ENCODE results near the gene TMEM51.
A peak's percentile ranks its signal among the peaks of the same experiment; 100 is the strongest.

Gene TMEM51, protein sequence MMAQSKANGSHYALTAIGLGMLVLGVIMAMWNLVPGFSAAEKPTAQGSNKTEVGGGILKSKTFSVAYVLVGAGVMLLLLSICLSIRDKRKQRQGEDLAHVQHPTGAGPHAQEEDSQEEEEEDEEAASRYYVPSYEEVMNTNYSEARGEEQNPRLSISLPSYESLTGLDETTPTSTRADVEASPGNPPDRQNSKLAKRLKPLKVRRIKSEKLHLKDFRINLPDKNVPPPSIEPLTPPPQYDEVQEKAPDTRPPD

DNA sequence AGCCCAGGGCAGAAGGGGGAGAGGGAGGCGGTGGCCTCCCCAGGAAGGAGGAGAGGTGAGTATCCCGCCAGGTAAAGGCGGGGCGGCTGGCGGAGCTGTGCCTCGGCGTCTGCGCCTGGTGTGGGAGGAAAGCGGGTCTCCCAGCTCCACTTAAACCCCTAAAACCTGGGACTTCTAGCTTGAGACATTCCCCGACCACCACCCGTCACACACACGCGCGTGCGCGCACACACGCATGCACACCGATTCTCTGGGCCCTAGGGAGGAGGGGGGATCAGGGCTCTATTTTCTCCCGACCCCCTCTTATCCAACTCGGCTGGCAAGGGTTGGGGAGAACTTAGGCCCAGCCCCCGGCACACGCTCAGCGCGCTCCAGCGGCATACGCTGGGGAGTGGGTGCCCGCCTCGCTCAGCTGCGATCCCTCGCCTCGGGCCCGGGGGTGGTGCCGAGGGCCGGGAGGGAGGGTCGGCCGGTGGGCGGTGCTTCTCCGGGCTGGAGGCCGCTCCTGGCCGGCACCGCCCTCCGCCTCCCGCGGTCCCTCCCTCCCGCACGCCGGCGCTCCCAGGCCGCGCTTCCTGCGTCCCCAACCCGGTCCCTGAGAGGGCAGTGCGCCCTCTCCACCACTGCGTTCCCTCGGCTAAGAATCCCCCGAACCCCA lies at the start of gene TMEM51:
Gene TMEM51 (plus strand): TSS at position 564 of the 658 bp plus-strand sequence. CDS start 61,341 bp downstream, outside the sequence.
- peak within 1 kb of the TSS; percentile 81 for H3K4me3 ChIP-seq (ENCODE audit: low read depth, low read length)
- H3K36me3 ChIP-seq (ENCODE audit: insufficient read depth, low read length) = no peaks in the 10 kb centered on the region
- H3K27ac ChIP-seq (ENCODE audit: low read depth, low read length) = no peak within 1 kb of the TSS; the same call in 1 of the 2 replicates
- H2AFZ ChIP-seq (ENCODE audit: low read length, unreplicated experiment) = peak within 1 kb of the TSS; percentile 61
- peaks cover 30% of the 10 kb centered on the region for H3K79me2 ChIP-seq (ENCODE audit: control insufficient read depth, insufficient read depth, low read length, unreplicated experiment)
- peaks cover 11% of the 10 kb centered on the region for H3K4me1 ChIP-seq (ENCODE audit: control insufficient read depth, insufficient read depth, low read length, unreplicated experiment)
- peaks cover 27% of the 10 kb centered on the region for H3K27me3 ChIP-seq (ENCODE audit: insufficient read depth, low read length)

DNA sequence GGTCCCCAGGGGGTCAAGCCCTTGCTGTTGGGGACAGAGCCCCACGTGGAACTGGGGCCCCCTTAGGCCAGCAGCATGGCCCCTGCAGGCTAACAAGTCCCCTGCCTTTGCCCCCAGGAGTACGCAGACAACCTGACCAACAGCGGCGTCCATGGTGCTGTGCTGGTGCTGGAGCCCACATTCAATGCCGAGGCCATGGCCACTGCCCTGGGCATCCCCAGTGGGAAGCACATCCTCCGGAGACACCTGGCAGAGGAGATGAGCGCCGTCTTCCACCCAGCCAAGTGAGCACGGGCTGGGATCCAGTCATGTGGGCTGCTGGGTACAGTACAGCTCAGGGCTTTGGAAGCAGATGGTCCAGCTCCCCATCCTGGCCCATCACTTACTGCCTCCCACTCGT lies 49.6 kb upstream of the TMEM51 start:
- Histone ChIP-seq H3K79me2 (ENCODE audit: control insufficient read depth, insufficient read depth, low read length, unreplicated experiment) (no peaks in the 10 kb centered on the region), H2AFZ (ENCODE audit: low read length, unreplicated experiment) (no peak overlapping the region), H3K27ac (ENCODE audit: low read depth, low read length) (no peak overlapping the region), H3K36me3 (ENCODE audit: insufficient read depth, low read length) (no peaks in the 10 kb centered on the region), H3K27me3 (ENCODE audit: insufficient read depth, low read length) (peaks cover 27% of the 10 kb centered on the region), H3K4me1 (ENCODE audit: control insufficient read depth, insufficient read depth, low read length, unreplicated experiment) (no peaks in the 10 kb centered on the region), H3K4me3 (ENCODE audit: low read depth, low read length) (no peak overlapping the region)

DNA sequence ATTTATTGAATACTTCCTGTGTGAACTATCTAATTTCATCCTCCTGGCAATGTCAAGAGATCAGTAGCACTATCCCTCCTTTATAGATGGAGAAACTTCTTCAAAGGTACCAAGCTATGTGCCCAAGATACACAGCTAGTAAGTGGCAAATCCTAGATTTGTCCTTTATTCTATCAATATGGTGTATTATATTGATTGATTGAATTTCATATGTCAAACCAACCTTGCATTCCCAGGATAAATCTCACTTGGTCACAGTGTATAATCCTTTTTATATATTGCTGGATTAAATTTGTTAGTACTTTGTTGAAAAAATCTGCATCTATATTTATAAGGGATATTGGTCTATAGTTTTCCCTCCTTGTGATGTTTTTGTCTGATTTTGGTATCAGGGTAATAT lies 48.8 kb upstream of the TMEM51 start:
- H3K4me3 ChIP-seq (ENCODE audit: low read depth, low read length) = no peak overlapping the region
- H3K27ac ChIP-seq (ENCODE audit: low read depth, low read length) = no peak overlapping the region
- H3K36me3 ChIP-seq (ENCODE audit: insufficient read depth, low read length) = no peaks in the 10 kb centered on the region
- H3K27me3 ChIP-seq (ENCODE audit: insufficient read depth, low read length) = peaks cover 27% of the 10 kb centered on the region
- H3K4me1 ChIP-seq (ENCODE audit: control insufficient read depth, insufficient read depth, low read length, unreplicated experiment) = no peaks in the 10 kb centered on the region
- H2AFZ ChIP-seq (ENCODE audit: low read length, unreplicated experiment) = no peak overlapping the region
- H3K79me2 ChIP-seq (ENCODE audit: control insufficient read depth, insufficient read depth, low read length, unreplicated experiment) = no peaks in the 10 kb centered on the region

DNA sequence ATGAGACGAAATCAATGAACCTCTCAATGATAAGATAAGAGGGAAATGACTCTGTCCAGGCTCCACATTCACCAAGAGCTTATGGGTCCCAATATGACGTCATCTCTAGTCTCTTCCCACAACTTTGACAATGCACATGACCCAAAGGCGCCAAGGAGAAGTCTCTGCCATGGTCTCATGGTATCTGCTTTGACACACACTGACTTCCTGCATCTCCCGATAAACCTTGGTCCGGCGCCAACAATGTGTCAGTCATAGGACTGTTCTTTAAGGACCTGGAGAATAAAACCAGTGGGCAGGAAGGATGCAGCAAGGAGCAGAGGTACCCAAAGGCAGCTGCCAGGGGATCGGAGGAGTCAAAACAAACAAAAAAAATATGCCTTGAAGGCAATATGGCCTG lies 46.9 kb upstream of the TMEM51 start:
- peaks cover 17% of the 10 kb centered on the region for H3K27me3 ChIP-seq (ENCODE audit: insufficient read depth, low read length)
- H3K4me3 ChIP-seq (ENCODE audit: low read depth, low read length) = no peak overlapping the region
- H3K4me1 ChIP-seq (ENCODE audit: control insufficient read depth, insufficient read depth, low read length, unreplicated experiment) = no peaks in the 10 kb centered on the region
- no peak overlapping the region for H3K27ac ChIP-seq (ENCODE audit: low read depth, low read length)
- H3K36me3 ChIP-seq (ENCODE audit: insufficient read depth, low read length) = no peaks in the 10 kb centered on the region
- H2AFZ ChIP-seq (ENCODE audit: low read length, unreplicated experiment) = no peak overlapping the region
- no peaks in the 10 kb centered on the region for H3K79me2 ChIP-seq (ENCODE audit: control insufficient read depth, insufficient read depth, low read length, unreplicated experiment)

DNA sequence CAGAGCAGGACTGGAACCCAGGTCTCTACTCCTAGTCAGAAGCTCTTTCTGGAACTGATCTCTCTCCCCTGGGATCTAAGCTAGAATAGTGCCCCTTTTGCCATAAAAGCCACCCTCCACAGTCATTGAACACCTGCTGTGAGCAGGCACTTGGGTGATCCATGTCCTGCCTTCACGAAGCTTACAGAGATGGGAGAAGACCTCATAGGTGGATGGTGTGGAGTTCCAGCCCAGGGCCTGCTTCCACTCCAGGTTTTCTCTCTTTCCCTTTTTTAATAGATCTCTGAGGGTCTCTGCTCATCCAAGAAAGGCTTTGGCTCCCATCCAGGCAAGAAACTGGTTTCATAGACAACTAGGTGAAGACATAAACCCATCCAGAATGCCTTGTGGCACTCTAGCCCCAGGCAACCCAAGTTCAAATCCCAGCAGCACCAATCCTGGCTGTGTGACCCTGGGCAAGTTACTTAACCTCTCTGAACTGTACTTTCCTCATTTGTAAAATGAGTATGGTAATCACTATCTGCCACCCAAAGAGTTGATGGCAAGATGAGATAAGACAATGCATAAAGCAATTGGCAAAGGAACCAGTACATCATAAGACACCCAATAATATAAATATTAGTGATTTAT lies 46.4 kb upstream of the TMEM51 start:
- Histone ChIP-seq H3K36me3 (ENCODE audit: insufficient read depth, low read length) (no peaks in the 10 kb centered on the region), H3K27me3 (ENCODE audit: insufficient read depth, low read length) (peaks cover 15% of the 10 kb centered on the region), H3K27ac (ENCODE audit: low read depth, low read length) (no peak overlapping the region), H3K79me2 (ENCODE audit: control insufficient read depth, insufficient read depth, low read length, unreplicated experiment) (no peaks in the 10 kb centered on the region), H2AFZ (ENCODE audit: low read length, unreplicated experiment) (no peak overlapping the region), H3K4me1 (ENCODE audit: control insufficient read depth, insufficient read depth, low read length, unreplicated experiment) (no peaks in the 10 kb centered on the region), H3K4me3 (ENCODE audit: low read depth, low read length) (no peak overlapping the region)

DNA sequence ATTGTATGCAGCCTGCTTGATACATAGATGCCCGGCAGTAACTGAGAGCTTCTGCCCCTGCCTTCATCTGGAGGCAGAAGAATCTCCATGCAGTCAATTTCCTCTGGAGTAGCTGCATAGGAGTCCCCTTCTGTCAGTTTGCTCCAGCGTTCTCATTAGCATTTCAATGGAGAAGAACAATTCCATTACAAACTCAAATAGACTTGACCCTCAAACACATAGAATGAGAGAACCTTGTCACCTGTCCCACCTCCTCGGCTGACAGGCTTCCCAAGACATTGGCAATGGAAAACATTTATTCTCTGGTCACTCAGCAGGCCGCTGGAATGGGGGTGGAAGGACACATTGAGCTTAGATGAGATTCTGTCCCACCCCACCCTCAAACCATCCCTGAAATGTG lies 45.6 kb upstream of the TMEM51 start:
- Histone ChIP-seq H3K4me1 (ENCODE audit: control insufficient read depth, insufficient read depth, low read length, unreplicated experiment) (no peaks in the 10 kb centered on the region), H3K36me3 (ENCODE audit: insufficient read depth, low read length) (no peaks in the 10 kb centered on the region), H2AFZ (ENCODE audit: low read length, unreplicated experiment) (no peak overlapping the region), H3K27me3 (ENCODE audit: insufficient read depth, low read length) (peaks cover 15% of the 10 kb centered on the region), H3K27ac (ENCODE audit: low read depth, low read length) (no peak overlapping the region), H3K79me2 (ENCODE audit: control insufficient read depth, insufficient read depth, low read length, unreplicated experiment) (no peaks in the 10 kb centered on the region), H3K4me3 (ENCODE audit: low read depth, low read length) (no peak overlapping the region)

DNA sequence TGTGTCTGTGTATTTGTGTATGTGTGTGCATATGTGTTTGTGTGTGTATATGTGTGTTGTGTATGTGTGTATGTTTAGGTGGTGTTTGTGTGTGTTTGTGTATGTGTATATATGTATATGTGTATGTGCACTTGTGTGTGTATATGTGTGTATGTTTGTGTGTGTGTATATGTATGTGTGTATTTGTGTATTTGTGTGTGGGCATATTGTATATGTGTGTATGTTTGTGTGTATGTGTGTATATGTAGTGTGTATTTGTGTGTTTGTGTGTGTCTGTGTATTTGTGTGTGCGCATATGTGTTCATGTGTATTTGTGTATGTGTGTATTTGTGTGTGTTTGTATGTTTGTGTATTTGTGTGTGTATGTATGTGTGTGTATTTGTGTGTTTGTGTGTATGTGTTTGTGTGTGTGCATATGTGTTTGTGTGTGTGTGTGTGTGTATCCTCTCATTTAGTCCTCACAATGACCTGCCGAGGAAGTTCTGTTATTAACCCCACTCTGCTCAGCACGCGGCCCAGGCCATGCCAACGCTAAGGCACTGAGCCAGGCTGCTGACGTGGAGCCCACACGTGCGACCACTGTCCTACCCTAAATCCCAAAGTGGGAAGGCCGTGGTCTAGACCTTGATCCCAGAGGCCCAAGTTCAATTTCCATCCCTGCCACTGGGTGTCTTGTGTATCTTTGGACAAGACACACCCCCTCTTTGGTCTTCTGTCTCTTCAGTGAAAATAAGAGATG lies 43.2 kb upstream of the TMEM51 start:
- Histone ChIP-seq H3K27me3 (ENCODE audit: insufficient read depth, low read length) (peaks cover 17% of the 10 kb centered on the region; the same call in 1 of the 2 replicates), H3K4me1 (ENCODE audit: control insufficient read depth, insufficient read depth, low read length, unreplicated experiment) (no peaks in the 10 kb centered on the region), H3K36me3 (ENCODE audit: insufficient read depth, low read length) (no peaks in the 10 kb centered on the region), H3K4me3 (ENCODE audit: low read depth, low read length) (no peak overlapping the region), H3K27ac (ENCODE audit: low read depth, low read length) (no peak overlapping the region), H2AFZ (ENCODE audit: low read length, unreplicated experiment) (no peak overlapping the region), H3K79me2 (ENCODE audit: control insufficient read depth, insufficient read depth, low read length, unreplicated experiment) (no peaks in the 10 kb centered on the region)

DNA sequence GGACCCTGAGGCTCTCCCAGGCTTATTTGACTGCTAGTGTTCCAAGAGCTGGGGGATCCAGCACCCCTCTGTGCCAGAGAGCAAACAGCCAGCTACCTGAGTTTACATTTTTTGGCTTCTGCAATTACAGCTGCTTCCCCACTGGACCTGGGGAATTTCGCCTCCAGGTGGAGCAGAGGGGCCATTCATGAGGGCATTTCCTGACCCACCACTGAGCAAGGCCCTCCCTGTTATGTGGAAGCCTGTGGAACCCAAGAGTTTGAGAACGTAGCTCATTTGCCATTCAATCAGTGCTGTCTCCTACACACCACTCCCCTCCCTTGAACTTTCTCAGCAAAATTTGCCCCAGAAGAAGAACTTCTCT lies 42.7 kb upstream of the TMEM51 start:
- Histone ChIP-seq H3K4me1 (ENCODE audit: control insufficient read depth, insufficient read depth, low read length, unreplicated experiment) (no peaks in the 10 kb centered on the region), H3K79me2 (ENCODE audit: control insufficient read depth, insufficient read depth, low read length, unreplicated experiment) (no peaks in the 10 kb centered on the region), H3K27ac (ENCODE audit: low read depth, low read length) (no peak overlapping the region), H3K27me3 (ENCODE audit: insufficient read depth, low read length) (peaks cover 23% of the 10 kb centered on the region), H3K36me3 (ENCODE audit: insufficient read depth, low read length) (no peaks in the 10 kb centered on the region), H3K4me3 (ENCODE audit: low read depth, low read length) (no peak overlapping the region), H2AFZ (ENCODE audit: low read length, unreplicated experiment) (no peak overlapping the region)

DNA sequence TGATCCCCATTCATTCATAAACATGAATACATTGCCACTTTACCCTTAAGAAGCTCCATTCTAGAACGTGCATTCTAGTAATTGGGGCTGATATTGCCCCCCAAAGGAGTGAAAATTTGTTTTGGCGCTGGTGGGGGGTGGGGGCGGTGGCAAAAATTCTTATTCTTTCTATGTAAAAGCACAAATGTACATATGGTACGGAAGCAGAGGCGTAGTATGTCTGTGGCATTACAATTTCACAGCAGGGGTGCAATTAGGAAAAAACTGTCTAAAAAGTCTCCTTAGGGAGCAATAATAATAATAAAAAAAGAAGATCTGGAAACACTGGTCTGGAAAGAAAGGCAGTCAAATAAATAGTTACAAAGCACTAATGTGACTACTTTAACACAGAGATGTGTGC lies 40.4 kb upstream of the TMEM51 start:
- Histone ChIP-seq H3K4me3 (ENCODE audit: low read depth, low read length) (no peak overlapping the region), H2AFZ (ENCODE audit: low read length, unreplicated experiment) (no peak overlapping the region), H3K36me3 (ENCODE audit: insufficient read depth, low read length) (no peaks in the 10 kb centered on the region), H3K4me1 (ENCODE audit: control insufficient read depth, insufficient read depth, low read length, unreplicated experiment) (no peaks in the 10 kb centered on the region), H3K79me2 (ENCODE audit: control insufficient read depth, insufficient read depth, low read length, unreplicated experiment) (no peaks in the 10 kb centered on the region), H3K27me3 (ENCODE audit: insufficient read depth, low read length) (peaks cover 34% of the 10 kb centered on the region), H3K27ac (ENCODE audit: low read depth, low read length) (no peak overlapping the region)

DNA sequence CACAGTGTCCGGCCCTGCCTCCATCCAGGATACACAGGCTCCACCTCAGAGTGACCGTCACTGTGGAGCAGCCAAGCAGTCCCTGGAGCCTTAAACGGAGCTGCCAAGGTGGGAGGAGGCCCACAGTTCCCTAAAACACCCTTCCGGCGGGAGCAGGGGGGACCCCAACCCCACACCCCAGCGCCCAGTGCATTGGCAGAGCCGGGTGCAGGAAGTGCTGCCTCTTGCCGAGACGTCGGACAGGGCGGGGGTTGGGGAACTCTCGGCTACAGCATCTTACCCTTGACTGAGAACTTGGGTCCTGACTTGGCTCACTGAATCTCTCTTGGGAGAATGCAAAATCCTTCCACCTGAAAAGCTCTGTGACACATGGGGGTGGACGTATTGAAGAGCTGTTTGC lies 38.7 kb upstream of the TMEM51 start:
- no peak overlapping the region for H2AFZ ChIP-seq (ENCODE audit: low read length, unreplicated experiment)
- no peaks in the 10 kb centered on the region for H3K36me3 ChIP-seq (ENCODE audit: insufficient read depth, low read length)
- H3K27me3 ChIP-seq (ENCODE audit: insufficient read depth, low read length) = peaks cover 49% of the 10 kb centered on the region
- H3K27ac ChIP-seq (ENCODE audit: low read depth, low read length) = no peak overlapping the region
- H3K79me2 ChIP-seq (ENCODE audit: control insufficient read depth, insufficient read depth, low read length, unreplicated experiment) = no peaks in the 10 kb centered on the region
- H3K4me3 ChIP-seq (ENCODE audit: low read depth, low read length) = no peak overlapping the region
- H3K4me1 ChIP-seq (ENCODE audit: control insufficient read depth, insufficient read depth, low read length, unreplicated experiment) = no peaks in the 10 kb centered on the region

Measured in ACC112 (cell line).